ENCODE measurements around the gene FBLN1. TPM values are rescaled to one million over a fixed set of nuclear protein-coding genes. Genes with fewer than 3 reads are reported as not detected.
"Not testable (repeated sequence)": the region's sequence is repeated elsewhere in the genome, so short reads cannot be mapped to it uniquely, and the experiment has no call there.

Gene FBLN1
- total RNA-seq, 1 donor from 2014 or later, result 624 TPM

- no peak for DNase-seq (ENCODE audit: low spot score)
- ATAC-seq, result no peak
- intact Hi-C loops (cut with DNase I), result no loop called here
Measured at GRCh38 chr22:45586651-45587405, 84.1 kb downstream of the FBLN1 start.

- DNase-seq (ENCODE audit: low spot score) (no peak), ATAC-seq (no peak)
- intact Hi-C loops (cut with DNase I), result no loop called here
Measured at GRCh38 chr22:45587638-45588505, 85.2 kb downstream of the FBLN1 start.

DNA sequence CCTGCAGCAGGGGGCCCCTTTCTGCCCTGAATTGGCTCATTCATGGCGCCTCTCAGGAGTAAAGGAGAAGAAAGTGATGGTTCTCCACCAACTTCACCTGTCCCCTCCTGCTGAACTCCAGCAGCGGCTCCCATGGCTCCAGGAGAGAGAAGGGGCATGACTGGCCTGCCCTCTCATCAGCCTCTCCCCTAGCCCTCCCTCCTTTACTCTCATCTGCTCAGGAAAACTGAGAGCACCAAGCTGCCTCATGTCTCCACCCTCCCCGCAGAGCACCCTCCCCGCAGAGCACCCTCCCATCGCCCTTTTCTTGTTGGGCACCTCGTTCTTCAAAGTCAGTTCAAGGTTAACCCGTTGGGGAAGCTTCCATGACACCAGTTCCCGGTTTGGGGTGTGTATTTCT is 86.9 kb downstream of the FBLN1 start:
- ATAC-seq, result no peak
- DNase-seq (ENCODE audit: low spot score), result no peak
- intact Hi-C loops (cut with DNase I), result no loop called here

DNA sequence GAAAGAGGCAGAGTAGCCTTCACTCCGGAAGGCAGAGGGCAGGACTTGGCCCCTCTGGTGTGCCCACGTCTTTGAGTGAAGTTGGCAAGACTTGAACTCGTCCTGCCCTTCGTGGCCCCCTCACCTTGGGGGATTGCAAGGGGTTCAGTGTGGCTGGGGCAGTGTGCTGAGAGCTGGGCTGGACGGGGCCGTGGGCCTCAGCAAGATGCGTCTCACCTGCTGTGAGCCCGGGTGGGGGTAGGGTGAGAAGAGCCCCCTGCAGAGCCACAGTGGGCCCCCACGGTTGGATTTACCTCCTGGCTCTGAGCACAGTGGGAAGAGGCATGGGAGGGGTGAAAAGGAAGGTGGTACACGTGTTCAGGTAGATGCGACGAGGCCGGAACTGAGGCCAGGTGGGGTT is 87.6 kb downstream of the FBLN1 start:
- ATAC-seq (no peak), DNase-seq (ENCODE audit: low spot score) (no peak)

GRCh38 chr22:45591633-45592213 is 89.0 kb downstream of the FBLN1 start:
- ATAC-seq; DNase-seq (ENCODE audit: low spot score); intact Hi-C loops (cut with DNase I): not testable (repeated sequence)

More for the DNA sequence above, 87.6 kb downstream of the FBLN1 start:
- intact Hi-C loops (cut with DNase I), result no loop called here

DNA sequence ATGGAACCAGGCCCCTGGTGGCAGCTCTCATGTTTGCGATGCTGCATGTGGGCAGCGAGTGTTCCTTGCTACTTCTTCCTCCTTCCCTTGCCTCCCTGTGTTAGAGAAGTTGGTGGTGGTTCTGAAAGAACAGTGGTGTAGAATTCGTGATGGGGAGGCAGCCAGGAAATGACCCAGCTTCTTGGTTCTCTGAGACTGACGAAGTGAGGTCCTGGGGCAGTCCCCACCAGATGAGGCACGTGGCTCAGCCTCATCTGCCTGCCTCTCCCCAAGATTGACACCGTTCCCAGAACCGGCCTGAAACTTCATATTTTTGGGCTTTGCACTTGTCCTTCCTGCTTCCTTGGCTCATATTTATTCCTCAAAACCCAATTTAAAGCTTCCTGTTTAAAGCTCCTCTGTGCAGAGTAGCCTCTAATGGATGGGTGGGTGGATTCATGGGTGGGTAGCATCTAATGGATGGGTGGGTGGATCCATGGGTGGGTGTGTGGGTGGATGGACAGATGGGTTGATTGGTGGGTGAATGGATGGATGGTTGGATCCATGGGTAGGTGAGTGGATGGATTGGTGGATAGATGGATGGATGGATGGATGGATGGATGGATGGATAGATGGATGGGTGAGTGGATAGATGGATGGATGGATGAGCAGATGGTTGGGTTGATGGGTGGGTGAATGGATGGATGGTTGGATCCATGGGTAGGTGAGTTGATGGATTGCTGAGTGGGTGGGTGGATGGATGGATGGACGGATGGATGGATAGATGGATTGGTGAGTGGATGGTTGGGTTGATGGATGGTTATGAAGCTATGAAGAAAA is 91.6 kb downstream of the FBLN1 start:
- intact Hi-C loops (cut with DNase I), result no loop called here
- ATAC-seq (no peak), DNase-seq (ENCODE audit: low spot score) (no peak)

DNA sequence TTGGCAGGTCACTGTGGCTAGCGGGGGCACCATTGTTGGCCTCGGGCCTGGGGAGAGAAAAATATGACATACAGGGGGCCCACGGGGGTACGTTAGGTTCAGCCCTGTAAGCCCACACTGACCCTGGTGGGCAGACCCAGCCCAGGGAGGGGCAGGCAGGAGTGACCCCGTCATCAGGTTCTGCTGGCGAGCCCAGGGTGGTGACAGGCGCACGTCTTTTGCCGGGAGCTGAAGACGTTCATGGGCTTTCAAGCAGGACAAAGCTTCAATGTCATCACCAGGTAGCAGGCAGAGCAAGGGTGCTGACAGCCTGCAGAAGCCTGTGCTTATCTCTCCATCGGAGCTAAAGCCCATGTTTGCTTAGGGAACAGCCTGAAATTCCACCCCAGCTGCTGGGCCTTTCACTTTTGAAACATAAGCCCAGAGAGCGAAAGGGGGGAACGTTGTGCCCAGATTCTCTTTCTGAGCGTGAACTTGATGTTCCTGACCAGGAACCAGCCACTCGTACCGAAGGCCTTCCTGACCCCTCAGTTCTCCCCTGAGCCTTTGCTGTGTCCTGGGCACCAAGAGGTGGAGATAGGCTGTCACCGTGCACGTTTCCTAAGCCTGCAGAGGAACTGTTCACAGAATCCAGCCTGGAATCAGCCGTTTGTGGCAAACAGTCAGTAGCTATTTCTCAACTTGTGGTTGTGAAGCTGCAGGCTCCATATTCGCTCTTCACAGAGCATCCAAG is 94.9 kb downstream of the FBLN1 start:
- DNase-seq (ENCODE audit: low spot score), result no peak
- no peak for ATAC-seq
- intact Hi-C loops (cut with DNase I), result no loop called here

GRCh38 chr22:45598596-45599217 is 96.0 kb downstream of the FBLN1 start:
- DNase-seq (ENCODE audit: low spot score) (no peak), ATAC-seq (no peak)
- intact Hi-C loops (cut with DNase I), result no loop called here

DNA sequence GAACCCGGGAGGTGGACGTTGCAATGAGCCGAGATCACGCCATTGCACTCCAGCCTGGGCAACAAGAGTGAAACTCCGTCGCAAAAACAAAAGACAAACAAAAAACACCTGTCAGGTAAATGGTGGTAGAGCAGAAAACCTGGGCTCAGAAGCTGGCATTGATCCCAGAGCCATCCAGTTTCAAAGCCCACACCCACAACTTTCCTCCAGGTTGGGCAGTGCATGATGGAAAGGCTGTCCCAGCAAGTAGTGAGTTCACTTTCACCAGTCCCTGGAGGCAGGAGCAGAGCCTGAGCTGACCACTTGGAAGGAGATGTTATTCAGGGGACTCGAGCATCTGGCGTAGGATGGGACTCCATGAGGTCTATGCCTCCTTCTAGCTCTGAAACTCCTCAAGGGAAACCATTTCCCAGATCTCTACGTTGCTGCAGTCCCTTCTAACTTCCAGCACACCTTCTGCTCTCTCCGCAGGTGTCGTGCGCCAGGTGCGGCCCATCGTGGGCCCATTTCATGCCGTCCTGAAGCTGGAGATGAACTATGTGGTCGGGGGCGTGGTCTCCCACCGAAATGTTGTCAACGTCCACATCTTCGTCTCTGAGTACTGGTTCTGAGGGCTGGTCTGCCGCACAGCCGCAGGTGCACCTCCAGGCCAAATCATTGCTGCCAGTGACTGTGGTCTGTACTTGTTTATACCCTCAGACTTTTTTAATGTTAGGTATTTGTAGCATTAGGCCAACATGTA is 97.3 kb downstream of the FBLN1 start:
- intact Hi-C loops (cut with DNase I), result no loop called here
- DNase-seq (ENCODE audit: low spot score) (no peak), ATAC-seq (no peak)

- ATAC-seq (no peak), DNase-seq (ENCODE audit: low spot score) (no peak)
- intact Hi-C loops (cut with DNase I), result no loop called here
Measured at GRCh38 chr22:45600790-45601730, 98.4 kb downstream of the FBLN1 start.

GRCh38 chr22:45602004-45602733 is 99.5 kb downstream of the FBLN1 start:
- no peak for ATAC-seq
- DNase-seq (ENCODE audit: low spot score), result no peak
- intact Hi-C loops (cut with DNase I), result no loop called here

DNA sequence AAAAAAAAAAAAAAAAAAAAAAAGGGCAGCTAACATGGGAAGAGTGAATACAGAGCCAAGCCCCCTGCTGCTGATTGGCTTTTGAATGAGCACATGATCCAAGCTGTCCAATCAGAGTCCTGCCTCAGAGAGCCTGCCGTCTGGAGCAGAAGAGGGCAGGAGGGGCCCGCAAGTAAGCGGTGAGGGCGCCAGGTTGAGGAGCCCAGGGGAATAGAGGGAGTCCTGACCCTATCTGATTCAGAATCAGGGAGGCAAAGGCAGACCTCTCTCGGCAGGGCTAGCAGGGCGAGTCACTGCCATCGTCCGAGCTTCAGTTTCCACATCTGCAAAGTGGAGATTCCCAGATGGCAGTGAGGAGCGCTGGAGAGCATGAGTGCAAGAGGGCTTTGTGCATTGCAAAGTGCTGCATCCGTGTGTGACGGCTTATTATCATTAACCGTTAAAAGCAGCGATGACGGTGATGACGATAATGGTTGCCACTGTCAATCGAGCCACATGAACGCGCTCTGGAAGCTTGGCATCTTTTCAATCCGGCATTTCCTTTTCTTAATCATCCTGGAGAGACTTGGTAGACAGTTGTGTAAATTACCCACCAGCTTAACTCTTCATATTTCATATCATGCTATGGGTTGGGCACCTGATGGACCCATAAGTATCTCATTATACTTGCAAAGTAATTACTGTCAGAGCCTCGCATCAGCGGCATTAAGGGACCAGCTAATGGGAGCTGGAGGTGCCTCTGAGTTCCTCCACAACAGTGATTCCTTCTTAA is 100.3 kb downstream of the FBLN1 start:
- DNase-seq (ENCODE audit: low spot score), result no peak
- intact Hi-C loops (cut with DNase I), result no loop called here
- ATAC-seq, result peak; percentile 64

- ATAC-seq (no peak), DNase-seq (ENCODE audit: low spot score) (no peak)
- intact Hi-C loops (cut with DNase I), result no loop called here
Measured at GRCh38 chr22:45603619-45604018, 100.9 kb downstream of the FBLN1 start.

- ATAC-seq; DNase-seq (ENCODE audit: low spot score); intact Hi-C loops (cut with DNase I): not testable (repeated sequence)
Measured at GRCh38 chr22:45608045-45608444, 105.4 kb downstream of the FBLN1 start.

- ATAC-seq, result no peak
- no peak for DNase-seq (ENCODE audit: low spot score)
- intact Hi-C loops (cut with DNase I), result no loop called here
Measured at GRCh38 chr22:45608763-45609180, 106.1 kb downstream of the FBLN1 start.
